ENCODE data around the gene NCAPG. TPM values are rescaled to one million over a fixed set of nuclear protein-coding genes. Genes with fewer than 3 reads are reported as not detected.

NCAPG gene
- 69.1 and 82.1 TPM in 2 replicates for total RNA-seq (2014; rRNA removed; shearing (Covaris generic))

GRCh38 chr4:17810260-17811077 is at the start of gene NCAPG, which contains the start of gene DCAF16:
Gene NCAPG (plus strand): TSS chr4:17810979. CDS start chr4:17811078, 99 bp downstream.
Gene DCAF16 (minus strand): TSS chr4:17810757. CDS start chr4:17804141, 6,616 bp downstream.
- DNase-seq (ENCODE audit: low read depth): peak; percentile 97

- DNase-seq (ENCODE audit: low read depth): no peak
Observed at GRCh38 chr4:17761062-17761461, 49.7 kb upstream of the NCAPG start.

GRCh38 chr4:17762726-17763125 is 48.1 kb upstream of the NCAPG start:
- peak; percentile 32 for DNase-seq (ENCODE audit: low read depth)

GRCh38 chr4:17763416-17763815 is 47.4 kb upstream of the NCAPG start:
- DNase-seq (ENCODE audit: low read depth): peak; percentile 30

- DNase-seq (ENCODE audit: low read depth): no peak
Observed at GRCh38 chr4:17763931-17764330, 46.8 kb upstream of the NCAPG start.

- DNase-seq (ENCODE audit: low read depth): no peak
Observed at GRCh38 chr4:17765514-17766286, 45.1 kb upstream of the NCAPG start.

GRCh38 chr4:17766826-17767458 is 43.8 kb upstream of the NCAPG start:
- no peak for DNase-seq (ENCODE audit: low read depth)

GRCh38 chr4:17769406-17770174 is 41.2 kb upstream of the NCAPG start:
- DNase-seq (ENCODE audit: low read depth): no peak

- peak; percentile 14 for DNase-seq (ENCODE audit: low read depth)
Observed at GRCh38 chr4:17770845-17771244, 39.9 kb upstream of the NCAPG start.

GRCh38 chr4:17771284-17771908 is 39.4 kb upstream of the NCAPG start:
- DNase-seq (ENCODE audit: low read depth): no peak

- no peak for DNase-seq (ENCODE audit: low read depth)
Observed at GRCh38 chr4:17773135-17773698, 37.6 kb upstream of the NCAPG start.

- no peak for DNase-seq (ENCODE audit: low read depth)
Observed at GRCh38 chr4:17778431-17778830, 32.3 kb upstream of the NCAPG start.

- peak; percentile 12 for DNase-seq (ENCODE audit: low read depth)
Observed at GRCh38 chr4:17780501-17781299, 30.1 kb upstream of the NCAPG start.

- no peak for DNase-seq (ENCODE audit: low read depth)
Observed at GRCh38 chr4:17781300-17782287, 29.2 kb upstream of the NCAPG start, which contains the start of gene FAM184B. Gene FAM184B (minus strand): TSS chr4:17781621. CDS start chr4:17781299, 322 bp downstream.

GRCh38 chr4:17785858-17786257 is 24.9 kb upstream of the NCAPG start:
- no peak for DNase-seq (ENCODE audit: low read depth)

GRCh38 chr4:17786567-17786966 is 24.2 kb upstream of the NCAPG start:
- no peak for DNase-seq (ENCODE audit: low read depth)

- no peak for DNase-seq (ENCODE audit: low read depth)
Observed at GRCh38 chr4:17787315-17787714, 23.5 kb upstream of the NCAPG start.

GRCh38 chr4:17788956-17789355 is 21.8 kb upstream of the NCAPG start:
- no peak for DNase-seq (ENCODE audit: low read depth)
